ENCODE data around the gene MRPS18C.
"Not testable (repeated sequence)": the region's sequence is repeated elsewhere in the genome, so short reads cannot be mapped to it uniquely, and the experiment has no call there.

The MRPS18C gene

DNA sequence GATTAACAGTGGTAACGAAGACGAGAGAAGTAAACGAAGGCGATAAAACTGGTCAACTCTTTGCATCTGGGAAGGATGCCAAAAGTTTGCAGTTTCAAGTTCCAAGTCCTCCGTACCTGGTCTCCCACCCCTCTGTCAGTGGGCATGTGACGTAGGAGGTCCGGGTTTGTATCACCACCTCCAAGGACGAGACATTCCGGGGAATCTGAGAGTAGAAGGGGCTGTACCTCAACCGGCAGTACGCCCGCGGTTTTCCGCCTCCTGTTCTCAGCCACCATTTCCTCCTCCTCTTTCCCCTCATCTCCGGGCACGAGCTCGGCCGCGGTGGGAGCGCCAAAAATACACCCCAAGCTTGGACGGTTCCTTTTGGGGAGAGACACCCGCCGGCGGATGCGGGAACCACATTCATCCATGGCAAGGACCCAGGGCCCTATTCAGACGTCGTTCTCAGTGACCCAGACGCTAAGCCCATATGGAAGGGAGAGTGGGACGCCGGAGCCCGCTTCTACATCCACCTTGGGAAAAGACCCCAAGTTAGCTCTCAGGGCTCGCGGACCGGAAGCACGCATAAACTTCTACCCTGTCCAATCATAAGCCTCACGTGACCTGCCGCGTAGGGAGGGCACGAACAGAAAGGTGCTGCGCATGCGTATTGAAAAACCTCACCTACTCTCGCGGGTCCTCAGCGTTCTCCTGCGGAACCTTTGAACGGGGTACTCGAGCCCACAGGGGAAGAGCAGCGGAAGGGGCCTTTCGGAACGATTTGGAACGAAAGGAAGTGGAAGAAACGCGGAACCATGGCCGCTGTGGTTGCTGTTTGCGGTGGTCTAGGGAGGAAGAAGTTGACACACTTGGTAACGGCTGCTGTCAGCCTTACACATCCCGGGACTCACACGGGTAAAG, at the start of gene MRPS18C, which contains the start of gene HELQ:
Gene MRPS18C, plus strand, starts transcription at position 778 of the 903 bp plus-strand sequence. Its CDS starts 20 bp downstream, at position 798.
Gene HELQ, minus strand, starts transcription at position 543 of the 903 bp plus-strand sequence. Its CDS starts 130 bp downstream, at position 413.
- peak; percentile 98 for DNase-seq (ENCODE audit: low spot score)

DNA sequence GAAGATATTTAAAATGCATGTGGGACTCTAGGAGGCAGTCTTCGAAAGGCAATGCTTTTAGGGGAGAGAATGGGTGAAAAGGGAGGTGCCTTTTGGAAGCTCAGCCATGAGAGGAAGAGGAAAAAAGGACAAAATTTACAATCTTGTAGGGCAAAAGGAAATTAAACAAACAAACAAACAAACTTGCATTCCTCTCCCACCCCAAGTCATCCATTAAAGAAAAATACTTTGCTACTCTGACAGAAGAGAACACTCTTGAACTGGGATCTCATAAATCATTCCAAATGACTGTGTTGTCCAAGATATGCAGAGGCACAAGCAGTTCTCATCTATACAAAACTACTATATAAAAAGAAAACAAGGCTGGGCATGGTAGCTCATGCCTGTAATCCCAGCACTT, 47.0 kb upstream of the MRPS18C start:
- DNase-seq (ENCODE audit: low spot score): no peak

DNA sequence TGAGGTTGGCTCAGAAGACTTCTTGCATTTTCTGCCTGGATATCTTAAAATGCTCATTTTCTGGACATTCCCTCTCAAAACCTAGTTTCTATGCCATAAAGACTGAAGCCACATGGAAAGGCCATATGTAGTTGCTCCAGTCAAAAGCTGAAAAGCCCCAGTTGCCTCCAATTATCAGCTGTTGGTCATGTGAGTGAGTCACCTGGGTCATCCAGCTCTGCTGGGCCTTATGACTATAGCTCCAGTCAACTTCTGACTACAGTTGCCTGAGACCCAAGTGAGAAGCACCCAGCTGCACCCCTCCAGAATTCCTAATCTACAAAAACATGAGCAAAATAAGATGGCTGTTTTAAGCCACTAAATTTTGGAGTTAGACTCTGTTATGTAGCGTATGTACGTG, 42.2 kb upstream of the MRPS18C start:
- DNase-seq (ENCODE audit: low spot score): no peak

DNA sequence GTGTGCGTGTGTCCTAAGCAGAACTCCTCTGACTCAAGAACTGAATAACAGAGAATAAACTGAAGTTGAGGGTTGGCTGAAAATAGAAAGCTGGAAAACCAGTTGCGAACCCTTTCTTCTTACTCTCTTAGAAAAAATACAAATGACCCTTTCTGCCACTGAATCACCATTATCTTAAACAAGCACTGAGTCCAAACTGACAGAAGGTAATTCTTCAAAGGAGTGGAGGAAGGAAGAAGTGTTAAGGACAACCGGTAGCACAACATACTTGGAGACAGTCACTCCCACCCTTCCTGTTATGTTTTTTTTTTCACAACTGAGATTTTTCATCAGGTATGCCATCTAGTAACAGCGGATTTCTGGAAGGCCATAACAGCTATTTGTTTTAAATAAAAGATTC, 38.3 kb upstream of the MRPS18C start:
- DNase-seq (ENCODE audit: low spot score): no peak

DNA sequence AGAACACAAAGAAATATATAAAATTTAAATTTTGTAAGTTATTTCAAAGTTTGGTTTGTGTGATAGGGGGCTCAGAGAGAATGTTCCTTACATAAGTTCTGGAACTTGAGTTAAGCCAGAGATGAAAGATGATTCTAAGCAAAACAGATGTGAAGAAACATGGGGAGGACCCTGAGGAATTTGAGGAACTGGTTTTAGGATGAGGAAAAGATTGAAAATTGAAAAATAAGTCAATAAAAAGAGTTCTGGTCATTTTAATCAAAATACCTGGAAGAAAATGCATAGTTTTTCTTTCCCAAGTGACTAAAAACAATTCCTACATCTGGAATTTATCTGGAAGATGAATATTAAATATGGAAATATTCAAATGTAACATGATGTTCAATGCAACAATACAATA, 37.6 kb upstream of the MRPS18C start:
- DNase-seq (ENCODE audit: low spot score): no peak

DNA sequence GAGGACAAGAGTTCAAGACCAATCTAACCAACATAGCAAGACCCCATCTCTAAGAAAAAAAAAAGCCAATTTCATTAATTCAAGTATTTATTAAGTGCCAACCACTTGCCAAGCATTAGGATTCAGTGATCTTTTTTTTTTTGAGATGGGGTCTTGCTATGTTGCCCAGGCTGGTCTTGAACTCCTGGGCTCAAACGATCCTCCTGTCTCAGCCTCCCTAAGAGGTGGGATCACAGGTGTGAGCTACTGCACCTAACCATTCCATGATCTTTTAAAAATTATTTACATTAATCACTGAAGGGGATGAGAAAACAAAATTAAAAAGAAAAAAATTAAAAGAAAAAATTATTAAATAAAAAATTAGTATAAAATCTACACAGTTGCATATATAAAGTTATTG, 24.7 kb upstream of the MRPS18C start:
- DNase-seq (ENCODE audit: low spot score): no peak

DNA sequence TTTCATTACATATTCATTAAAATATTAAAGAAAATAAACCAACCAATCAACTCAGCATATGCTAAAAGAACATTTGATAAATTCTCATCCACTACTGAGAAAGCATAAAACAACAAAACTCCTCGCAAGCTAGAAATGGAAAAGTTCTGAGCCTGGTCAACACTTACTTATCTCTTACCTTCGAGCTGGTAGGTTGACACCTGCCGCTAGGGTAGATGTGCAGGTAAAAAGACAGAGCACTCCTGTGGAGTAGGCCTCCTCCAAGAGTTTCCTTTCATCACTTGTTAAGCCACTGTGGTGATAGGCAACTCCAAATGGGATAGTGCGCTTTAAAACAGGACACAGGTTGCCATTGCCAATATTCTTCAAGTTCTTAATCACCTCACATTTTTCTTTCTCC, 19.2 kb upstream of the MRPS18C start:
- no peak for DNase-seq (ENCODE audit: low spot score)

DNA sequence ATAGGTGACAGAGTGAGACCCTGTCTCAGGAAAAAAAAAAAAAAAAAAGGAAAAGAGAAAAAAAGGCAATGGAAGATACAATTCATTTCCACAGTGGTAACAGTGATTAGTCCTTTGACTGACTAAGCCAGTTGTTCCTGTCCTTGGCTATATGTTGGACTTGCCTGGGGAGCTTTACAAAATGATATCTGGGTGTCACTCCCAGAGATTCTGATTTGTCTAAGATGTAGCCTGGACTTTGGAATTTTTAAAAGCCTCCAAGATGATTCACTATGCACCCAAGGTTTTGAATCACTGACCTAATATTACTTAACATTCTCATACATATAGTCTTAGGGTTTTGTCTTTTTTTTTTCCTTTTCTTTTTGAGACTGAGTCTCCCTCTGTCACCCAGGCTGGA, 17.1 kb upstream of the MRPS18C start:
- DNase-seq (ENCODE audit: low spot score): no peak

DNA sequence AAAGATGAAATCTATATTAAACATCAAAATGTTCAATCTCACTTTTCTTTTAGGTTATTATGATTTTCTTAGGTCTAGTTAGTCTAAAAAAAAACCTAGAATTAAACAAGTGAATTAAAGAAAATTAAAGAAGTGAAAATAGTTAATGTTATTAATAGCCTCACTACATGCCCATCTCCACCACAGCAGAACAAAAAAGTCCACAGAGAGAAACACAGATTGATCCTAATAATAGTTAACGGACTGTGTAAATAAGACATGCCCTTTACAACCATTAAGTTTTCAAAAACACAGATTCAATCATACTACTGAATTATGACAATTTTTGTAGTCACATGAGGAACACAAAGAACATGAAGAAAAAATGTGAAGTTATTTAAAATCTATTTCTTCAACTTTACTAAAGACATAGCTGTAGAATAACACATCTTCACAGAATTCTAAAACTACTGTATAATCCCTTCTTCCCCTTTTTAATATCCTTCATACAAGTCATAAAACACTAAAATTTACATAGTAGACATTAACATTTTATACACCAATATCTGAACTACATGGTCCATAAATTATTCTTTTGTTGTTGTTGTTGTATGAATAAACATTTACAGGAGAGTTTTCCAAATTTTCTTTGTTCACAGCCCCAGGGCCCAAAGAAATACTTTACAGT, 15.6 kb upstream of the MRPS18C start:
- no peak for DNase-seq (ENCODE audit: low spot score)

DNA sequence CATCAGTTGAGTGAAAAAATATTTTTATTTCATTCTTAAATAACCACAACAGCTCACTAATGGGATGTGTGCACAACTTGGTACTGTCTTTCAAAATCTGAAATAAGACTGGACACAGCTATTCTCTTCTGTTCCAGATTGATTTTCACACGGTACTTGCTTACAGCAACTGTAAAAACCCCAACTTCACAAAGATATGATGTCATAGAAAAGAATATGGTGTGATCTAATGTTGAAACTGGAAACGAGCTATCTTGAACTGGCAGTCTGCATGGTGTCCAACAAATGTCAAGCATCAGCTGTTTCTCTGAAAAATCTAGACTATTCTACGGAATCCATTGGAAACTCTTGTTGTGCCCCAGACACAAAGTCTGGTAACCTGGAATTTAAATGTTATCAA, 15.0 kb upstream of the MRPS18C start:
- no peak for DNase-seq (ENCODE audit: low spot score)

DNA sequence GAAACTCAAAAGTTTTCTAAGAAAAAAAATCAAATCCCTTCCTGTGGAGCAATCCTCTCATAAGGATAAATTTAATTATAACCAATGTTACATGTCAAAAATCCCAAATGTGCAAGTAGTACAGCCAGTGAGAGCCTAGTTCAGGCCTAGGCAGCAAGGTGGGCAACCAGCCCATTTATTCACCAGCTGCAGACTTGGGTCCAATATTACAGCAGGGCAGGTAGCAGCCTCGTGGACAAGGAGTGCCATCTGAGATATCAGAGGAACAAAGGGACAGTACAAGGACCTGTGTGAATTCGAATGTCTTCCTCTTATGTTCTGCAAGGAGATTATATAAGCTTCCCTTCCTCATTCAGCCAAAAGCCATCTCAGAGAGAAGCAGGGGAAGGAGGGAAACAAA, 6.8 kb upstream of the MRPS18C start:
- no peak for DNase-seq (ENCODE audit: low spot score)

DNA sequence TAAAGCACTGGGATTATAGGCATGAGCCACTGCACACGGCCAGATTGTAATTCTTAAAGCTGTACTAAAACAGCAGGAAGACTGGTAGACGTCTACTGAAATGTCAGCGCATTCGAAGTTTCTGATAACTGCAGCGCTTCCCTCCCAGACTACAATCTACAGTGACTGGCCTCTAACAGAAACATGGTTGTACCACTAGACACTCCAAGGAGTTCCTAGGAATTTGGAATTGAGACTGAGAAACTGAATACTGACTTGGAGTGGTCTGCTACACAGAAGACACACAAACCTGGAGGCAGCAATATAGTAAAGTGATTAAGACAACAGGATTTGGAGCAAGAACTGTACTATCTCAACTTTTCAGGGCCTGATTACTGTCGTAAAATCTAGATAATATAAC, 1.2 kb upstream of the MRPS18C start:
- peak; percentile 22 for DNase-seq (ENCODE audit: low spot score)

DNA sequence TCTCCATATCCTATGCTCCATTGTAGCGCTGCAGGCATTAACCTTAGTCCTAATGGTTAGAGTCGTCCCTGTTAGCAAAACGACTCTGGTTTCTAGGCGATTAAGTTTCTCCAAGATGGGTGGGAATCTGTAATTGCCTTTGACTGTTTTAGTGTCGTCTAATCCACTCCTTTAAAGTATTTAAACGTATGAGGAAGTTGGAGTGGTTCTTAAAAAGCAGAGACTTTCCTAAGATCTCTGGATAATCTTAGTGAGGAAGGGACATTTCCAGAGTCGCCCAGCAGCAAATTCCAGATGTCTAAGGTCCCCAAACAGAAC, 285 bp downstream of the MRPS18C start:
- no peak for DNase-seq (ENCODE audit: low spot score)

DNA sequence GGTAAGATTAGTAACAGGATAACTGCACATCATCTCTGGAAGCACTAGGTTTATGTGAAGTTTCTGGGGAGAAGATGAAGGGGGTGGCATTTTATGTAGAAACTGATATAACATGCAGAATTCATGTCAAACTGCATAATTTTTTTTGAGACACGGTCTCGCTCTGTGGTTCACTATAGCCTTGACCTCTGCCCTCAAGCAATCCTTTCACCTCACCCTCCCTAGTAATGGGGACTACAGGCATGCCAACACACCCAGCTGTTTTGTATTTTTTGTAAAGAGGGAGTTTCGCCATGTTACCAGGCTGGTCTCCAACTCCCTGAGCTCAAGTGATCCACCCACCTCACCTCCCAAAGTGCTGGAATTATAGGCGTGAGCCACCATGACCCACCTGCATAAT, 17.6 kb downstream of the MRPS18C start:
- DNase-seq (ENCODE audit: low spot score): no peak

DNA sequence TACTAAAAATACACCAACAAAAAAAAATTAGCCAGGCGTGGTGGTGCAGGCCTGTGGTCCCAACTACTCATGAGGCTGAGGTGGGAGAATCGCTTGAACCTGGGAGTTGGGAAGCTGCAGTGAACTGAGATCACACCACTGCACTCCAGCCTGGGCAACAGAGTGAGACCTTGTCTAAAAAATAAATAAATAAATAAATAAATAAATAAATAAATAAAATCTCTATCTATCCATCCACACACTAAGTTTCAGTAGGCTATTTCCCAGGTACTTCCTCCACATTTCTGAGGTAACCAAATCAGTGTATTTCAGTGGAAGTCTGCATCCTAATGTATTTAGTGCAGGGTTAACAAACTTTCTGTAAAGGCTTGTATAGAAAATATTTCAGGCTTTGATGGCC, 18.1 kb downstream of the MRPS18C start:
- DNase-seq (ENCODE audit: low spot score): no peak

DNA sequence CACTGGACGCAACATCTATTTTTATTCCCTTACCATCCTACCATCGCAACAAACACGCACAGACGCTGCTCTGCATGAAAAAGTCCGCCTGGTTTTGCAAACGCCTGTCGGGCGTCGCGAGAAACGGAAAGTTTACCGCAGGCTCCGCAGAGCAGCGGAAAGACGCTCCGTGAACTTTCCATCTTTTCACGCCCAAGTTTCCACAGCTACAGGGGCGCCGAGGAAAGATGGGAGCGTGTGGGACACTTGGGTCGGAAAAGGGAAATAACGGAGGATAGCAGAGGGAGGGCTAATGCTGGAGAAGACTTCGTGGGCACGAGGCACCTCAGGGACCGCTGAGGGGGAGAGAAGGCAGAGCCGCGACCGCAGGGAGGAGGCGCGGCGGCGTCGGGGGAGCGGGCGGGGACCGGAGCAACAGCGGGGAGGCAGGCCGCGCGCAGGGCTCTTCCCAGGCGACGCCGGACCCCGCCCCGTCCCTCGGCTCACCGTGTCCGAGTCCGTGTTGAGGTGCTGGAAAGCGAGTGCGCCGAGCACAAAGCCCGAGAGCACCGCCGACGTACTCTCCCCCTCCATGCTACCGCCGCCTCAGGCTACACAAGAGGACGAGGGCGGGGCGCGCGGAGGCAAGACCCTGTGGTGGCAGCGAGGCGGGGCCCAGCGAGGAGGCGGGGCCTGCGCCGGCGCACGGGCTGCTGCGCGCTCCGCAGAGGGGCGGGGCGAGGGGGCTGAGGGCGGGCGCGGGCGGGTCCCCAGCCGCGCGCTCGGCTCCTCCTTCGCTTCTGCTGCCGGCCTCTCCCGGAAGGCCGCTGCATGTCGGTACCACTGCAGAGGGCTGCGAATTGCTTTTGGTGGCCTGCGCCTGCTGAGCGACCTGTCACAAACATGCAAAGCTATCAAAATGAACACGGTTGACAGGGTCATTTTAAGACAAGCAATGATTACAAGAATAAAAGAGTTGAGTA, 28.9 kb downstream of the MRPS18C start, which contains the start of gene ABRAXAS1:
Gene ABRAXAS1, minus strand, starts transcription at position 601 of the 962 bp plus-strand sequence. Its CDS starts 28 bp downstream, at position 573.
- DNase-seq (ENCODE audit: low spot score): peak; percentile 94

DNA sequence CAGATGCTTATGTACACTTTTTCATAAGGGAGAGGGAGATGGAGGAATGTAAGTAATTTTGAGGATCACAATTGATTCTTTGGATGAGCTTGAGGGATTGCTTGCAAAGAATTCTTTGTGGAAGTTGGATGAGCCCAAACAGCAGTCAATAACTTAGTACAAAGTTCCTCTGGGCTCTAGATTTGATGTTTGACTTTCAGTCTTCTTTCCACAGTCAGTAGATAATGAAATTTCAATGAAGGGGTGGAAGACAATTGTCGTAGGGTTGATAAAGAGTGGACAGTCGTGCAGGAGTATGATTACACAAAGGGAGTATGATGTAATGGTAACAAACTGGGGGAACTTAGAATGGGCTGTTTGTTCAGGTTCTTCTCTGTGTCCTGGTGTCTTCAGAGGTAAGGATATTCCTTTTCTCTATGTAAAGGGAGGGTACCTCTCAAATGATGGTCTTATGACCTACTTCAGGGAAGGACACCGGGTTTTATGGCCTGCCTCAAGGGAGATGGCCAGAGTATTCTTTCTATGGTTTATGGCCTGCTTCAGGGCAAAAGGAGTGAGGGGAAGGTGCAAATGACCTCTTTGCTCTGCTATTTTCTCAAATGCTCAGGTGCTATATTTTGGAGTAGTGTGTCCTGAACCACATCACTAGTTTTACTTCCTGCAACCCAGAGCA, 30.7 kb downstream of the MRPS18C start:
- no peak for DNase-seq (ENCODE audit: low spot score)

DNA sequence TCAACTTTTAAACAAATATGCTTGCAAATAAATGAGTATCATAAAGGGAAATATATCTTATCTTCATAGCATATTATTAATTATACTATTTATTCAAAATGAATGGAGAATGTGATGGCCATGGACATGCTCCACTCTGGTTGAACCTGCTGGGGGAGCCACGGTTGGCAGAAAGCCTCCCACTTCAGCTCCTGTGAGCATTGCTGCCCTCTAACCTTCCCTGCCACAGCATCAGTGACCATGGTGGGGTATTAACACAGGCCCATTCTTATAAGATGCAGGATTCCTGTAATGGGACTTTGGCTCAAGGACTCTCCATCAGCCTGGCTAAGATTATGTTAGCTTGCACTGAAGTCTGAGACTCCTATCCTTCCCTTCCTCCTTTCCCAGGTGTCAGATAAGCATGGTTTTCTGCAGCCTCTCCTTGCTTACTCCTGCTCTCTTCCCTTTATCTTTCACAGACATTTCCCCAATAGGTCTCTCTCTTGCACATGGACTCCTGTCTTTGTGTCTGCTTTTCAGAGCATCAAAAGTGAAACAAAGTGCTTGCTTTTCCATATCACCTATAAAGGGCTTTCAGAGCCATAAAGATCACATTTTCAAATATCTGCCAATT, 34.0 kb downstream of the MRPS18C start:
- no peak for DNase-seq (ENCODE audit: low spot score)

DNA sequence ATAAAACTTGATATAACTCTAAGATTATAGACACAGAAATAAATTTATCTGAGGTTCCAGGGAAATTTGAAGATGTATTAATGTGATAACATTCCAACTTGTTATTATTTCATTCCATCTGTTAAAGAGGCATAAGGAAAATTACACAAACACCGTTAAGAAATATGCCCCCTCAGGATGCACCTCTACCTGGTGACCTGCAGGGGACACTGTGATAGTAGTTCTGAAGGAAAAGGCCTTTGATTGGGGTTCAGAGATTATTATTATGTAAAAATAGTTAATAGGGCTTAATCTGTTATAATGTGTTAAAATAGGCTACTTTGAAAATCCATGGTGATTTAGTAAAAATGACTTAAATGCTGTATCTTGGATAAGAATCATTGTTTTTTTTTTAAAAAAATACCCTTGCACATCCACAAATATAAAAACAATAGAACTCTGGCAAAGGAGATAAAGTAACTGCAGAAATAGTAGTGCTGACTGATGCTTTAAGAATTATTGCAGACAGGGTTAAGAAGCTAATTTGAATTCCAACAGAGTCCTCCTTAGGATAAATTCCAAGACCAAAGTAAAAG, 35.1 kb downstream of the MRPS18C start:
- DNase-seq (ENCODE audit: low spot score): no peak

DNA sequence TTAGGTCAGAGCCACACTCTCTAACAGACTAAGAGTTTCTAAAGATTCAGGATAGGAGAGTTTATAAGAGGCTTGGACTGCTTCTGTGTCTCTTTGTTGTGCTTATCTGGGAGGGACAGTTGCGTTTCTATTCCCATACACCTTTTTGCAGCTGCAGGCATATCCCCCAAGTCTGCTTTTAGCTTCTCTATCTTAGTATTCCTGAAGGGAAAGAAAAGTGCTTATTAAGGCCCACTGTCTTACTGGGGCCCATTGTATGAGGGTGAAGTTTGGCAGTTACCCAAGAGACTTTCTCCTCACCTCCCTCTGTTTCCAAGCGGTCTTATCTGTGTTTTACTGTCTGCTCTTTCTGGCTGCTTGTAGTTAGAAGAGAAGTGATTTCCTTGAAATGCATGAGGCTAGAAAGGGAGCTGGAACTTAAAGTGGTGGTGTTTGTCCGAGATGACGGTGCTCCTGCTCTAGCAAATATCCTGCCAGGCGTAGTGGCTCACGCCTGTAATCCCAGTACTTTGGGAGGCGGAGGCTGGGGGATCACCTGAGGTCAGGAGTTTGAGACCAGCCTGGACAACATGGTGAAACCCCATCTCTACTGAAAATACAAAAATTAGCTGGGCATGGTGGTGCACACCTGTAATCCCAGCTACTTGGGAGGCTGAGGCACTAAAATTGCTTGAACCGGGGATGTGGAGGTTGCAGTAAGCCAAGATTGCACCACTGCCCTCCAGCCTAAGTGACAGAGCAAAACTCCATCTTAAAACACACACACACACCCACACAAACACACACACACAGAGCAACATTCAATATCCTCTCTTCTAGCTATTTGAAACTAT, 40.4 kb downstream of the MRPS18C start:
- DNase-seq (ENCODE audit: low spot score): not testable (repeated sequence)
